GM10248 (cell line): ENCODE measurements around the gene SLC51B.
"Not testable (repeated sequence)": the region's sequence is repeated elsewhere in the genome, so short reads cannot be mapped to it uniquely, and the experiment has no call there.

ENCODE experiments used
- CTCF ChIA-PET: fragments of 300-600 bp; sonication (Branson Sonifier 250); formaldehyde crosslinking; extraction: SDS; loops from one replicate; lab custom pipeline; 2021; ENCODE audit warnings: antibody characterized with exemption; lab: Yijun Ruan, JAX
- POLR2A ChIA-PET: fragments of 350-650 bp; sonication (Branson Sonifier 250); formaldehyde crosslinking; extraction: SDS; loops from one replicate; lab custom pipeline; 2020; ENCODE audit warnings: antibody characterized with exemption; lab: Yijun Ruan, JAX
- DNase-seq: peaks from one replicate; pipeline ENCODE4 v3.0.0; 2012; ENCODE audit errors: extremely low spot score
- CTCF ChIP-seq: IDR thresholded peaks from 2 replicates; pipeline ENCODE4 v1.5.1; 2012; ENCODE audit warnings: mild to moderate bottlenecking, low read depth; ENCODE audit errors: extremely low read depth, missing control alignments, control extremely low read depth

SLC51B gene

GRCh38 chr15:65038836-65039235, 6.4 kb upstream of the SLC51B start:
- TF ChIP-seq CTCF, result no peak
- ChIA-PET CTCF (interaction anchor here (1.0 to 2.5 kb wide), 2 partner anchors 9 to 13 kb away, joined by 3 to 12 read pairs; no protein-coding TSS in a partner anchor), POLR2A (interaction anchor here (0.6 kb wide), 1 partner anchor 76 kb away, joined by 3 read pairs; no protein-coding TSS in a partner anchor)
- DNase-seq, result no peak

- POLR2A ChIA-PET, result no interaction called here
- CTCF ChIA-PET, result interaction anchor here (1.1 to 2.5 kb wide), 2 partner anchors 11 to 29 kb away, joined by 3 to 12 read pairs; no protein-coding TSS in a partner anchor
- DNase-seq, result no peak
- no peak for TF ChIP-seq CTCF
These were observed 4.7 kb upstream of the SLC51B start for GRCh38 chr15:65040461-65040860.

- CTCF ChIA-PET, result interaction anchor here (1.3 to 4.0 kb wide), 5 partner anchors 8 to 343 kb away, joined by 3 to 23 read pairs (median 9); no protein-coding TSS in a partner anchor
- no peak for DNase-seq
- POLR2A ChIA-PET, result no interaction called here
- TF ChIP-seq CTCF, result no peak
These were observed 3.4 kb upstream of the SLC51B start for GRCh38 chr15:65041787-65042186.

GRCh38 chr15:65042776-65043327, 2.3 kb upstream of the SLC51B start:
- ChIA-PET POLR2A (no interaction called here), CTCF (interaction anchor here (0.8 to 4.0 kb wide), 11 partner anchors 9 to 342 kb away, joined by 3 to 23 read pairs (median 5); no protein-coding TSS in a partner anchor)

GRCh38 chr15:65044218-65044617, 969 bp upstream of the SLC51B start:
- CTCF ChIA-PET, result interaction anchor here (0.9 to 4.0 kb wide), 6 partner anchors 10 to 341 kb away, joined by 3 to 23 read pairs (median 8); no protein-coding TSS in a partner anchor
- POLR2A ChIA-PET, DNase-seq: not testable (repeated sequence)

More at GRCh38 chr15:65042776-65043327, 2.3 kb upstream of the SLC51B start:
- no peak for DNase-seq
- TF ChIP-seq CTCF, result no peak

GRCh38 chr15:65048241-65048640, 3.1 kb downstream of the SLC51B start:
- POLR2A ChIA-PET, result interaction anchor here (0.8 kb wide), 1 partner anchor 257 kb away, joined by 5 read pairs; no protein-coding TSS in a partner anchor
- CTCF ChIA-PET, result interaction anchor here (0.7 to 9.0 kb wide), 5 partner anchors 9 to 53 kb away, joined by 3 to 72 read pairs (median 4); partner anchors contain the start of gene RASL12
- no peak for DNase-seq
- TF ChIP-seq CTCF, result no peak

GRCh38 chr15:65049418-65049840, 4.2 kb downstream of the SLC51B start:
- ChIA-PET POLR2A (no interaction called here), CTCF (interaction anchor here (9.0 kb wide), 1 partner anchor 20 kb away, joined by 72 read pairs; the partner anchor contains the start of gene RASL12)
- no peak for TF ChIP-seq CTCF
- peak; percentile 98 for DNase-seq
